ENCODE results near the gene NANS.

GRCh38 chr9:98130576-98131228 lies 74.2 kb downstream of the NANS start:
- no peak for TF ChIP-seq BHLHE40 (IDR thresholded peaks at IDR 0.05; ENCODE audit: borderline replicate concordance in 1 of 2, low read depth in 2 of 2, low read length in 1 of 2)
- no peak for TF ChIP-seq CTCF (IDR thresholded peaks at IDR 0.05 in 2 of 3, conservative IDR thresholded peaks at IDR 0.05 in 1 of 3; ENCODE audit: control insufficient read depth in 2 of 3, extremely low read depth in 1 of 3, insufficient read depth in 1 of 3, low read depth in 3 of 3, low read length in 3 of 3)
- no peak for TF ChIP-seq SRF (IDR thresholded peaks at IDR 0.05; ENCODE audit: low read depth in 2 of 2, low read length in 2 of 2)
- TF ChIP-seq NR2C1 (IDR thresholded peaks at IDR 0.05), result no peak
- TF ChIP-seq, protein P1, sequence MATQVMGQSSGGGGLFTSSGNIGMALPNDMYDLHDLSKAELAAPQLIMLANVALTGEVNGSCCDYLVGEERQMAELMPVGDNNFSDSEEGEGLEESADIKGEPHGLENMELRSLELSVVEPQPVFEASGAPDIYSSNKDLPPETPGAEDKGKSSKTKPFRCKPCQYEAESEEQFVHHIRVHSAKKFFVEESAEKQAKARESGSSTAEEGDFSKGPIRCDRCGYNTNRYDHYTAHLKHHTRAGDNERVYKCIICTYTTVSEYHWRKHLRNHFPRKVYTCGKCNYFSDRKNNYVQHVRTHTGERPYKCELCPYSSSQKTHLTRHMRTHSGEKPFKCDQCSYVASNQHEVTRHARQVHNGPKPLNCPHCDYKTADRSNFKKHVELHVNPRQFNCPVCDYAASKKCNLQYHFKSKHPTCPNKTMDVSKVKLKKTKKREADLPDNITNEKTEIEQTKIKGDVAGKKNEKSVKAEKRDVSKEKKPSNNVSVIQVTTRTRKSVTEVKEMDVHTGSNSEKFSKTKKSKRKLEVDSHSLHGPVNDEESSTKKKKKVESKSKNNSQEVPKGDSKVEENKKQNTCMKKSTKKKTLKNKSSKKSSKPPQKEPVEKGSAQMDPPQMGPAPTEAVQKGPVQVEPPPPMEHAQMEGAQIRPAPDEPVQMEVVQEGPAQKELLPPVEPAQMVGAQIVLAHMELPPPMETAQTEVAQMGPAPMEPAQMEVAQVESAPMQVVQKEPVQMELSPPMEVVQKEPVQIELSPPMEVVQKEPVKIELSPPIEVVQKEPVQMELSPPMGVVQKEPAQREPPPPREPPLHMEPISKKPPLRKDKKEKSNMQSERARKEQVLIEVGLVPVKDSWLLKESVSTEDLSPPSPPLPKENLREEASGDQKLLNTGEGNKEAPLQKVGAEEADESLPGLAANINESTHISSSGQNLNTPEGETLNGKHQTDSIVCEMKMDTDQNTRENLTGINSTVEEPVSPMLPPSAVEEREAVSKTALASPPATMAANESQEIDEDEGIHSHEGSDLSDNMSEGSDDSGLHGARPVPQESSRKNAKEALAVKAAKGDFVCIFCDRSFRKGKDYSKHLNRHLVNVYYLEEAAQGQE (IDR thresholded peaks at IDR 0.05; ENCODE audit: low read depth, low read length), result no peak
- no peak for TF ChIP-seq SUZ12 (IDR thresholded peaks at IDR 0.05; ENCODE audit: unreplicated experiment)
- no peak for TF ChIP-seq MAX (IDR thresholded peaks at IDR 0.05; ENCODE audit: low read depth, low read length)
- no peak for TF ChIP-seq CEBPB (IDR thresholded peaks at IDR 0.05; ENCODE audit: borderline replicate concordance in 1 of 2, low read depth in 2 of 2, low read length in 2 of 2)
- TF ChIP-seq, protein P2, sequence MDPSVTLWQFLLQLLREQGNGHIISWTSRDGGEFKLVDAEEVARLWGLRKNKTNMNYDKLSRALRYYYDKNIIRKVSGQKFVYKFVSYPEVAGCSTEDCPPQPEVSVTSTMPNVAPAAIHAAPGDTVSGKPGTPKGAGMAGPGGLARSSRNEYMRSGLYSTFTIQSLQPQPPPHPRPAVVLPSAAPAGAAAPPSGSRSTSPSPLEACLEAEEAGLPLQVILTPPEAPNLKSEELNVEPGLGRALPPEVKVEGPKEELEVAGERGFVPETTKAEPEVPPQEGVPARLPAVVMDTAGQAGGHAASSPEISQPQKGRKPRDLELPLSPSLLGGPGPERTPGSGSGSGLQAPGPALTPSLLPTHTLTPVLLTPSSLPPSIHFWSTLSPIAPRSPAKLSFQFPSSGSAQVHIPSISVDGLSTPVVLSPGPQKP (IDR thresholded peaks at IDR 0.05; ENCODE audit: low read depth, low read length), result no peak
- TF ChIP-seq BCL11A (IDR thresholded peaks at IDR 0.05; ENCODE audit: low read depth, low read length), result no peak
- TF ChIP-seq KDM1A (IDR thresholded peaks at IDR 0.05; ENCODE audit: borderline replicate concordance), result no peak

Data from GM12878 (cell line).